ENCODE measurements around the gene GRK4. TPM values are rescaled to one million over a fixed set of nuclear protein-coding genes. Genes with fewer than 3 reads are reported as not detected.
A peak's percentile ranks its signal among the peaks of the same experiment; 100 is the strongest.

GRK4 gene
- total and polyA plus RNA-seq, 2 donors (not counting 1 experiment from before 2014, with no cell fraction given), result 0.73 to 2.3 TPM

GRCh38 chr4:3040452-3041191 lies 77.3 kb downstream of the GRK4 start:
- ChIA-PET CTCF (interaction anchor here (1.0 to 2.0 kb wide), 5 partner anchors 62 to 88 kb away, joined by 3 to 9 read pairs (median 4); no protein-coding TSS in a partner anchor), POLR2A (interaction anchor here (1.0 kb wide), 2 partner anchors 34 to 77 kb away, joined by 3 to 6 read pairs; partner anchors contain the start of genes GRK4, HTT and NOP14)
- H2AFZ ChIP-seq (ENCODE audit: insufficient read depth, low read depth, low read length, poor library complexity, severe bottlenecking), result peak overlapping the region; percentile 74
- H3K4me1 Mint-ChIP-seq, result peaks cover 68% of the 10 kb centered on the region
- TF ChIP-seq, protein P1, sequence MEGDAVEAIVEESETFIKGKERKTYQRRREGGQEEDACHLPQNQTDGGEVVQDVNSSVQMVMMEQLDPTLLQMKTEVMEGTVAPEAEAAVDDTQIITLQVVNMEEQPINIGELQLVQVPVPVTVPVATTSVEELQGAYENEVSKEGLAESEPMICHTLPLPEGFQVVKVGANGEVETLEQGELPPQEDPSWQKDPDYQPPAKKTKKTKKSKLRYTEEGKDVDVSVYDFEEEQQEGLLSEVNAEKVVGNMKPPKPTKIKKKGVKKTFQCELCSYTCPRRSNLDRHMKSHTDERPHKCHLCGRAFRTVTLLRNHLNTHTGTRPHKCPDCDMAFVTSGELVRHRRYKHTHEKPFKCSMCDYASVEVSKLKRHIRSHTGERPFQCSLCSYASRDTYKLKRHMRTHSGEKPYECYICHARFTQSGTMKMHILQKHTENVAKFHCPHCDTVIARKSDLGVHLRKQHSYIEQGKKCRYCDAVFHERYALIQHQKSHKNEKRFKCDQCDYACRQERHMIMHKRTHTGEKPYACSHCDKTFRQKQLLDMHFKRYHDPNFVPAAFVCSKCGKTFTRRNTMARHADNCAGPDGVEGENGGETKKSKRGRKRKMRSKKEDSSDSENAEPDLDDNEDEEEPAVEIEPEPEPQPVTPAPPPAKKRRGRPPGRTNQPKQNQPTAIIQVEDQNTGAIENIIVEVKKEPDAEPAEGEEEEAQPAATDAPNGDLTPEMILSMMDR (IDR thresholded peaks at IDR 0.05), result no peak
- TF ChIP-seq EZH2 (IDR thresholded peaks at IDR 0.05; ENCODE audit: borderline replicate concordance, insufficient read depth, low read depth, low read length, poor library complexity, severe bottlenecking), result no peak
- peak overlapping the region; percentile 96 for H3K4me2 ChIP-seq (replicated peaks; ENCODE audit: low read depth, low read length, poor library complexity, severe bottlenecking)
- no peaks in the 10 kb centered on the region for H3K27me3 ChIP-seq (replicated peaks in 1 of 4; ENCODE audit: control extremely low read depth in 1 of 4, control insufficient read depth in 3 of 4, insufficient read depth in 4 of 4, low read length in 3 of 4)
- ATAC-seq (ENCODE audit: low read depth) (peak; percentile 31), DNase-seq (peak; percentile 64)
- no peaks in the 10 kb centered on the region for H3K27me3 Mint-ChIP-seq
- H3K4me3 Mint-ChIP-seq, result peak overlapping the region; percentile 95
- no peaks in the 10 kb centered on the region for H4K20me1 ChIP-seq (ENCODE audit: control insufficient read depth, insufficient read depth, low read length, poor library complexity, severe bottlenecking)
- H3K27ac Mint-ChIP-seq, result peak overlapping the region; percentile 98
- H3K4me1 ChIP-seq (ENCODE audit: control insufficient read depth in 2 of 2, insufficient read depth in 2 of 2, low read length in 2 of 2), result peaks cover 50 to 83% of the 10 kb centered on the region in 2 donors
- peak overlapping the region; percentile 81 for H3K9ac ChIP-seq (ENCODE audit: low read length)
- H3K4me3 ChIP-seq (ENCODE audit: control extremely low read depth in 1 of 5, extremely low read depth in 1 of 5, insufficient read depth in 1 of 5, low read depth in 2 of 5, low read length in 4 of 5), result peak overlapping the region; percentile 19 to 81 (median 77)
- 36% methylated on average over 19 of the region's 28 CpGs for WGBS (ENCODE audit: insufficient coverage)
- intact Hi-C loops (cut with micrococcal nuclease), result loop anchor here (10.0 kb wide), 3 partner anchors 196 to 444 kb away; partner anchors contain the start of gene ADD1
- no peaks in the 10 kb centered on the region for H3K9me3 Mint-ChIP-seq (ENCODE audit: insufficient read depth)
- no peaks in the 10 kb centered on the region for H3K36me3 ChIP-seq (replicated peaks in 1 of 2; ENCODE audit: control extremely low read depth in 1 of 2, control insufficient read depth in 1 of 2, extremely low read depth in 1 of 2, insufficient read depth in 2 of 2, low read length in 1 of 2)
- peak overlapping the region; percentile 89 to 97 for H3K27ac ChIP-seq (ENCODE audit: low read length in 2 of 2)
- peaks cover 0 to 6% (median 3%) of the 10 kb centered on the region in 3 donors for H3K9me3 ChIP-seq (ENCODE audit: control extremely low read depth in 1 of 3, control insufficient read depth in 2 of 3, insufficient read depth in 1 of 3, low read length in 2 of 3)
- peaks cover 13% of the 10 kb centered on the region for H3K79me2 ChIP-seq (ENCODE audit: control insufficient read depth, insufficient read depth, low read length)
